Lower leg skin (tissue), 3 donors: ENCODE results near the gene RPTOR.

Source experiments
- CTCF ChIP-seq, 3 donors: fragments of 450-650 bp; IDR thresholded peaks; one replicate each; pipeline ENCODE4 v1.5.1; 2016; ENCODE audit warnings: antibody characterized with exemption in 3 of 3, mild to moderate bottlenecking in 3 of 3, moderate library complexity in 2 of 3
- POLR2A ChIP-seq, 2 donors: fragments of 450-650 bp; IDR thresholded peaks; one replicate each; pipeline ENCODE4 v1.6.1; 2016 to 2017; ENCODE audit warnings: antibody characterized with exemption in 2 of 2, mild to moderate bottlenecking in 1 of 2, moderate library complexity in 1 of 2

- TF ChIP-seq CTCF (IDR thresholded peaks at IDR 0.05): no peak
- TF ChIP-seq POLR2A (IDR thresholded peaks at IDR 0.05): no peak
Measured at GRCh38 chr17:80719449-80719848, 174.8 kb downstream of the RPTOR start.
